OCI-M1 (cell line): ENCODE results near the gene MYO9A.

Source experiments
- DNase-seq: peaks from one replicate; lab custom pipeline; 2025; lab: John Stamatoyannopoulos, UW

MYO9A gene

GRCh38 chr15:71853543-71853942 is 264.4 kb downstream of the MYO9A start:
- DNase-seq = no peak

- no peak for DNase-seq
These were observed 273.0 kb downstream of the MYO9A start for GRCh38 chr15:71844916-71845315.

GRCh38 chr15:71841563-71841962 is 276.4 kb downstream of the MYO9A start:
- DNase-seq = no peak

- DNase-seq = no peak
These were observed 287.0 kb downstream of the MYO9A start for GRCh38 chr15:71830981-71831380.

GRCh38 chr15:71826196-71826595 is 291.8 kb downstream of the MYO9A start:
- DNase-seq = no peak

GRCh38 chr15:71825021-71825730 is 292.8 kb downstream of the MYO9A start:
- DNase-seq = no peak

- DNase-seq = no peak
These were observed 294.1 kb downstream of the MYO9A start for GRCh38 chr15:71823801-71824200.

GRCh38 chr15:71822890-71823630 is 294.9 kb downstream of the MYO9A start:
- DNase-seq = no peak

GRCh38 chr15:71821547-71822129 is 296.3 kb downstream of the MYO9A start:
- no peak for DNase-seq

- no peak for DNase-seq
These were observed 297.8 kb downstream of the MYO9A start for GRCh38 chr15:71820127-71820526.

GRCh38 chr15:71817351-71817750 is 300.6 kb downstream of the MYO9A start:
- DNase-seq = no peak

- no peak for DNase-seq
These were observed 302.6 kb downstream of the MYO9A start for GRCh38 chr15:71815301-71815700.

- DNase-seq = no peak
These were observed 304.1 kb downstream of the MYO9A start for GRCh38 chr15:71813723-71814470.

- DNase-seq = no peak
These were observed 304.8 kb downstream of the MYO9A start for GRCh38 chr15:71812966-71813722.

- DNase-seq = no peak
These were observed 305.9 kb downstream of the MYO9A start for GRCh38 chr15:71811752-71812735.

- DNase-seq = no peak
These were observed 306.8 kb downstream of the MYO9A start for GRCh38 chr15:71811036-71811736.

- no peak for DNase-seq
These were observed 307.5 kb downstream of the MYO9A start, which contains the start of gene NR2E3 for GRCh38 chr15:71810256-71811035. Gene NR2E3 (plus strand): TSS chr15:71810554. CDS start chr15:71810744, 190 bp downstream.

GRCh38 chr15:71809346-71809745 is 308.6 kb downstream of the MYO9A start:
- no peak for DNase-seq
